ENCODE data around the gene PIK3AP1.
"Not testable (repeated sequence)": the region's sequence is repeated elsewhere in the genome, so short reads cannot be mapped to it uniquely, and the experiment has no call there.

Gene PIK3AP1

DNA sequence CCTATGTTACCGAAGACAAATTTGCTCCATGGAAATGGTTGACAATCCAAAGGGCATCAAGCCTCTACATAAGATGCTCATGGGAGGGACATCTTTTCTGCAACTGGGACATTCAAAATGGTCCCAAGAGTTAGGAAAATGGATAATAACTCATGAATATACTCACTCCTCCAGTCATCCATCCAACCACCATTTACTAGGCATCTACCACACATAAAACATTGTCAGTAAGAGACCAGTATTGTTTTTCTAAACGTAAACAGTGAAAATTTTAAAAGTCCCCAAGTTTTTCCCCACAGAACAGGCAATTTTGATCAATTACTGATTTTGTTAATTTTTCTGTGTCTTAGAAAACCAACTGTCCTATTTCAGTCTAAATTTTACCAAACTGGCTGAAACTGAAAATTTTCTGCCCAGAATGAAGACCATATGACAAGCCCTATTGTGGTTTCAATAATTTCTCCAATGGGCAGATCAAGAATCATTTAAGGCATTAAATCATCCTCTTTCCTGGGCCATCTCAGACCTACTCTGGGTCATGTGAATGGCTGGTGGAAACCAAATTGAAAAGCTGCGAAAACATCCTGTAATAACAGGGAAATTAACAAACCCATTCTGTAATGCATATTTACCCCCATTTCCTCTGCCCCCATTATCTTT lies 24.2 kb downstream of the PIK3AP1 start:
- DNase-seq, result no peak

DNA sequence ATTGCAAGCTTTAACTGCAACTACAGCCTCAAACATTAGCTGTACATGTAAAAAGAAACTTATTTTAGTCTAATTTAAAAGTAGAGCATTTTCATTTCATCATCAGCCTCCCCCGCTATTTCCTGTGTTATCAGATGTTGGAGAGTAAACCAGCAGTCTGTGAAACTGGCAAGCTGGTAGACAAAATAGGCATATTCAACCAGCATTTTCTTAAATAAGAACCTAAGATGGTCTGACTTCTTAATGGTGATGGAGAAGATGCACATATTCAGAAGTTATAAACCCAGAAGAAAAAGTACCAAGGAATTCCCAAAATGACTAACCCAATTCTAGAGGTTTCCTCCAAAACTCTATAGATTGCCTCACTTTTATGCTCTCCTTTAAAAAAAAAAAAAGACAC lies 24.9 kb downstream of the PIK3AP1 start:
- no peak for DNase-seq

- no peak for DNase-seq
These were observed 26.9 kb downstream of the PIK3AP1 start for GRCh38 chr10:96693431-96693830.

- DNase-seq, result no peak
These were observed 27.9 kb downstream of the PIK3AP1 start for GRCh38 chr10:96692427-96692826.

DNA sequence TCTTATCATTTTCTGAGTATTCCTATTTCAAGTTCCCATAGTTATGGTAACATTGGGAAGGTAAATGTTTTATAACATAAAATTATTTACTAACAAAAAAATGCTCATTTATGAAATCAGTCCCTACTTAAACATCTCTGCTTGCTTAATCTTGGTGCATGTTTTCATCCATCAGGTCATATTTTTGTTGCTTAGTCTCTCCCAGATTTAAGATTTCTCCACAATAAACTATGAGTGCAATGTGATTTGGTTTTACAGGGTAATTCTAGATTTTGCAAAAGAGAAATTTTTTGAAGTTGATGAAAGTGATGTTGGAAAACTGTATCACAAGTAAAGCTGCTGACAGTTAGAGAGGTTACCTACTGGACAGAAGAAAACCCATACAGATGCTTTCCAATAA lies 28.6 kb downstream of the PIK3AP1 start:
- DNase-seq, result no peak

GRCh38 chr10:96690755-96691730 lies 29.3 kb downstream of the PIK3AP1 start:
- no peak for DNase-seq

DNA sequence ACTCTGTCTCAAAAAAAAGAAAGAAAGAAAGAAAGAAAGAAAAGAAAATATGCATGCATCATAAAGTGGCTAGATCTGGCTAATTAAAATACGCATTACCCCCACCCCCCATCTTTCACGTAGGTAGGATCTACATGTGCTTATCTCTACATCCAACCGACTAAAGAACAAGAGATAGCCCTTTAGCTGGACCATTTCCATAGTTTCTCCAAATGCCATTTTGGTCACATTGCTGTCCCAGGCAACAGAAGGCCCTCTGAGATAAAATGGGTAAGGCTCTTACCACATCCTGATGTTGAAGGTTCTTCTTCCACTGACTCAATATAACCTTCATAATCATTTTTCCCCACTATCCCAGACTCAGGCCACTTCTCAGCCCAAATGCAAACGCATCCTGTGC lies 31.5 kb downstream of the PIK3AP1 start:
- no peak for DNase-seq

GRCh38 chr10:96687317-96688012 lies 32.8 kb downstream of the PIK3AP1 start:
- DNase-seq, result no peak

DNA sequence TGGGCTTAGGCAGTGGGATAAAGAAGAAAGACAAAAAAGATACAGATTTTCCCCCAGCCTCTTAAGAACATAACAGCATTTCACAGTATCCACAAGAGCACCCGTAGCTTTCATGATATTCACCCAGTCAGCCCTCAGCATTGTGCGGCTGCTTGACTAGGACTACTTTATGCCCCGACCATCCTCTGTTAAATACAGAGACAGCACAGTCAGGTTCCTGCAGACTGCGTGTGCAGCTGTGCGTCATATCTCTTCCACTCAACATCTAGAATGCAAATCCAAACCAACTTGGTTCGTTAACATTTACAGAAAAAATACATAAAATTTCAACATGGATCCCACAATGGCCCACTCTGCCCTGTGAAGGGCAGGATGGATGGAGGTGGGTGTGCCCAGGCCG lies 33.8 kb downstream of the PIK3AP1 start:
- no peak for DNase-seq

- DNase-seq, result no peak
These were observed 35.0 kb downstream of the PIK3AP1 start for GRCh38 chr10:96685306-96685705.

DNA sequence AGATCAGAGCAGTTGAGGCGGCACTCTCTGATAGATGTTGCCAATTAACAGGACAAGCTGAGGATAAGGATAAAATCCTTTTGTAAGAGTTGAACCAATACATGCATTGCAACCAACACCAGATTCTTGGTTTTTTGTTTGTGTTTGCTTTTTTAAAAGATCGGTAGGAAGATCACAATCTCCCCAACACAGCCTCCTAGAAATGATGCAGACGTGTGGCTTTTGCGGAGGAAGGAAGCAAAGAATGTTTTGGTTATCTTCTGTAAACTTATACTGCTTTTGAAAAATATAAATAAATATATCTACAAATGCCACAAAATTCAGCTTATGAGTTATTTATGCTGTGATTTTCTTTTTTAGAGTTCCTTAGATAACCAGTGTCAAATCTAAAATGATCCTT lies 35.5 kb downstream of the PIK3AP1 start:
- no peak for DNase-seq

GRCh38 chr10:96683710-96684109 lies 36.6 kb downstream of the PIK3AP1 start:
- no peak for DNase-seq

DNA sequence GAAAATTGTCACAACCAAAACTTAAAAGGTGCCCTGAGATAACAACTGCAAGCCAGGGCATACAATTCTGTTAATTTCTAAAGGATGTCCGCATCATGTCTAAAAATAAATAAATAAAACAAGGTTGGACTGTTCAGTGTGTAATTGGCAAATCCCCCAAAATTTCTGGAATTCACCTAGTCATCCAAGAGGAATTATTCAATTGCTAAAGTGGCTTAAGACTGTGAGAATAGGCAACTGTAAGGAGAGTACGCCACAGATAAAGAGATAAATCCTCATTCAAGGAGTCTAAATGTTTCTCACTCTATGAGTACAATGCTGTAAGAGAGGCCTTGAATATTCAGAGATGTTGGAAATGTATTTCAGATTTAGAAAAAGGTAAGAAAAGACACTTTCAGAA lies 37.2 kb downstream of the PIK3AP1 start:
- DNase-seq, result no peak

DNA sequence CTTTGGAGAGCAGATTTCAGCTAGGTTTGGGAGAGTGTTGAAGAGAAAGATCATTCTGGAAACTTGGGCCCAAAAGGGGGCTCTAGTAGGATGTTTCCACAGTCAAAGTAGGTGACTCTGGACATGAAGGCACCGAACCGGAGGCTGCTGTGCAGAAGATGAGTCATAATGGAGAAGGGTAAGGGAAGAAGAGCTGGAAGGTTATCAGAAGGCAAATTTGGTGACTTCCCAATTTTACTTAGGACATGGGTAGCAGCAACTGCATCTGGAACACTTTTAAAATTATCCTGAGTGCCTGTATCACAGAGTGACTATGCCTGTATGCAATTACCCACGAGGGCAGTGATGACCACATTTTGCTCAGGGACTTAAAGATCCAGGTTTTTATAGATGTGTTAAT lies 38.8 kb downstream of the PIK3AP1 start:
- no peak for DNase-seq

- DNase-seq, result not testable (repeated sequence)
These were observed 39.9 kb downstream of the PIK3AP1 start for GRCh38 chr10:96680463-96680862.

DNA sequence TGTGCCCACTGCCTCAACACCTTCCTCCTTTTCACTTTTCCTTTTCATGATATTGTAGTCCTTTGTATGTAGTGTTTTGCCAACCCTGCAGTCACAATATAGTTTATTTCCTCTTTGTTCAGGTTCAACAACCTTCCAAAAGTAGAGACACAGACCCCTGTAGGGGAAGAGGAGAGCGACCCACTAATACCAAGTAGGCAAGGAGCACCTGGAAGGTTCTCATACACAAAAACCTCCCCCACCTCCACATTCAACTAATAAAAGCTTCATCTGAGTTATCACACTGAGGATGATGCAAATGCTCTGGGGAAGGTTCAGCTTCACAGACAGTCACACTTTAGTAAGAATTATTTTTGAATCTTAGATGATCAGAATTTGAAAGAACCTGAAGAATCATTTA lies 41.6 kb downstream of the PIK3AP1 start:
- no peak for DNase-seq

- no peak for DNase-seq
These were observed 43.8 kb downstream of the PIK3AP1 start for GRCh38 chr10:96676272-96677112.

- no peak for DNase-seq
These were observed 44.5 kb downstream of the PIK3AP1 start for GRCh38 chr10:96675846-96676245.

GRCh38 chr10:96673318-96674099 lies 46.8 kb downstream of the PIK3AP1 start:
- DNase-seq, result no peak

DNA sequence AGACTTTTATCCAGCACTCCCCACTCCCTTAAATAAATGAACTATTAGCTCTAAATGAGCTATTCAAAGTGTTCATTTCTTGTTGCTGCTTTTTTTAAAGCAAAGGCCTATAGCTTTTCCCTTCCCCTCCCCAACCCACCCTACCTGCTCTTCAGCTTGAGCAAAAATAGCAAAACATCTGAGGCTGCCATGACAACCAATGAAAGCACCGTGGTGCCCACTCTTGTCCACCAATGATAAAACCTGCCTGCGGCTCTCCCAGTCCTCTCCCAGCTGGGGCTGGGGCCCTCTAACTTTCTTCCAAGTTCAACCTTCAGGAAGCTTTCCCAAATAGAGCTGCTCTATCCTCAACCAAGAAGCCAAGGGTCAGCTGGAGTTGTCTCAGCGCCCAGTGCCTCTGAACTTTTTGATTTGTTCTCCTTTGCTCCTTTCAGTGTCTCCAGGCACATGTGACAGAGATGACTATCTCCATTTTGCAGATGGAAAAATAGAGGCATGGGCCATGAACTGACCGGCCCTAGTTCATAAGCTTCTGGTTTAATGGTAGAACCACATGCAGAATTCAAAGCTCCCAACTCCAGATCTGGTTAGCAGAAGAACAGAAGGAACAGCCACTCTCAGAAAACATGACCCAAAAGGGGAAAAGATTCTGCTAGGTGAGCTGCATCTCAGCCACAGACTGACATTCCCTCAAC lies 47.7 kb downstream of the PIK3AP1 start:
- DNase-seq, result no peak

DNA sequence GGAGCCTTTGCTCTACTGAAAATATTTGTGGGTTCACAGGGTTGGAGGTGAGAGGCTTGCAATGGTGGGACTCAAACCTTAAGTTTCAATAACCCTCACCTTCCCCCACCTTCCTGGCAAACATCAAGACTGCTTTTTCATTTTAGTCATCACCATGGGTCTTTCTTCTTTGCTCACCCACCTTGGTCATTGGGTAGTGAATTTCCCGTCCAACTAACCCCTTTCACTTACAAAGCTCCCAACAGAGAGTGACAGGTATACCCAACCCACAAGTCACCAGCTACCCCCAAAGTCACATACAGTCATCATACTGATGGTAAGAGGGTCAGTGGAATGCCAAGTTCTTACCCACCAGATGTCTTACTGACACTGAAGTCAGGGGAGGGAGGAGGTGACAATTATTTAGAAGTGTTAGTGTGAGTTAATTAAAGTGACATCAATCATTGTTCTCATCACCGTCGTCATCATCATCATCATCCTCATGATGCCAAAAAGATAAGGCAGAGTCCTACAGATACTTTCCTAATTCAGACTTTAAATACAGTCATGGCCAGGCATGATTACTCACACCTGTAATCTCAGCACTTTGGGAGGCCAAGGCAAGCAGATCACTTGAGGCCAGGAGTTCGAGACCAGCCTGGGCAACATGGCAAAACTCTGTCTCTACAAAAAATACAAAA lies 49.0 kb downstream of the PIK3AP1 start:
- no peak for DNase-seq

Measured in cerebellar nuclear complex (tissue), 1 donor.